Suprapubic skin (tissue), 4 donors: ENCODE results near the gene ABCD3. TPM values are rescaled to one million over a fixed set of nuclear protein-coding genes. Genes with fewer than 3 reads are reported as not detected.
A peak's percentile ranks its signal among the peaks of the same experiment; 100 is the strongest.

Source experiments
- DNase-seq, 2 donors: peaks; one replicate each; pipeline ENCODE4 v3.0.0-alpha.2; 2019; ENCODE audit warnings: low spot score in 2 of 2
- H3K27ac ChIP-seq: fragments of 200-600 bp; sonication (generic); one replicate; pipeline ENCODE4 v1.5.1; 2019
- H3K27me3 ChIP-seq: fragments of 200-600 bp; sonication (generic); one replicate; pipeline ENCODE4 v1.5.1; 2019
- H3K36me3 ChIP-seq: fragments of 200-600 bp; sonication (generic); one replicate; pipeline ENCODE4 v1.5.1; 2019
- H3K4me1 ChIP-seq: fragments of 200-600 bp; sonication (generic); one replicate; pipeline ENCODE4 v1.5.1; 2019
- H3K4me3 ChIP-seq: fragments of 200-600 bp; sonication (generic); one replicate; pipeline ENCODE4 v1.5.1; 2019; ENCODE audit warnings: mild to moderate bottlenecking
- H3K9me3 ChIP-seq: fragments of 200-600 bp; sonication (generic); one replicate; pipeline ENCODE4 v1.5.1; 2019
- CTCF ChIP-seq, 2 donors: fragments of 200-600 bp in 1 of 2; fragments of 450-650 bp in 1 of 2; sonication (generic) in 1 of 2; IDR thresholded peaks; one replicate each; pipeline ENCODE4 v1.5.1; 2016 to 2019; ENCODE audit warnings: antibody characterized with exemption in 2 of 2, mild to moderate bottlenecking in 1 of 2, moderate library complexity in 1 of 2
- EP300 ChIP-seq: sonication (generic); formaldehyde crosslinking; IDR thresholded peaks from one replicate; pipeline ENCODE4 v1.6.1; 2017; ENCODE audit warnings: antibody characterized with exemption
- POLR2A ChIP-seq, 2 donors: fragments of 450-650 bp; IDR thresholded peaks; one replicate each; pipeline ENCODE4 v1.6.1; 2017; ENCODE audit warnings: antibody characterized with exemption in 2 of 2, mild to moderate bottlenecking in 2 of 2, moderate library complexity in 2 of 2
- POLR2AphosphoS5 ChIP-seq, 3 donors: sonication (generic); formaldehyde crosslinking; IDR thresholded peaks; one replicate each; pipeline ENCODE4 v1.6.1; 2017; ENCODE audit warnings: antibody characterized with exemption in 3 of 3
- WGBS: methylation state at CpG from one replicate; pipeline ENCODE4 v1.1.5; 2018; 5-methylcytosine and 5-hydroxymethylcytosine counted together
- total RNA-seq, 4 donors: library from RNA; depleted of rRNA; stranded (reverse); fragments of >200 nt; gene quantifications; one replicate each; pipeline ENCODE4 v1.1.0, GENCODE V29; 2016

Gene ABCD3
- total RNA-seq, 4 donors from 2014 or later = 27.6 to 46.5 (median 39.8) TPM

DNA sequence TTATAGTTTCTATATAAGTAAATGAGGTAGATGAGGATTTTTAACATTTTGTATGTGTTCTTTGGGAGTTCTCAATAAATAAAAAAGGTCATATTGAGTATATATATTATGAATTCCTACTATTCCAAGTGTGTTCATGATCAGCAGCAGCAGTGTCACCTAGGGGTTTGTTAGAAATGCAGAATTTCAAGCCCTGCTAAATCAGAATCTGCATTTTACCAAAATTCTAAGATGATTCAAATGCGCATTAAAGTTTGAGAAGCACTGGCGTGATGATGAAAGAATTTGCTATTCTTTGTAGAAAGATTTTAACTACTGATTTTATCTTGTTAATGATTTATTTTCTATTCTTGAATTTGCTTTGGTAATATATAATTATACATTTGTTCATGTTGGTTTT is 94.6 kb downstream of the ABCD3 start:
- Histone ChIP-seq H3K4me1 (no peaks in the 10 kb centered on the region), H3K36me3 (no peaks in the 10 kb centered on the region), H3K4me3 (no peak overlapping the region), H3K27ac (no peak overlapping the region), H3K27me3 (no peaks in the 10 kb centered on the region), H3K9me3 (no peaks in the 10 kb centered on the region)
- 95% methylated on average over 2 of the region's 2 CpGs for WGBS
- TF ChIP-seq CTCF (IDR thresholded peaks at IDR 0.05) = no peak
- no peak for TF ChIP-seq EP300
- no peak for TF ChIP-seq POLR2A (IDR thresholded peaks at IDR 0.05)
- TF ChIP-seq POLR2AphosphoS5 (IDR thresholded peaks at IDR 0.05) = no peak
- DNase-seq = no peak

- TF ChIP-seq CTCF (IDR thresholded peaks at IDR 0.05) = peak in 1 of 2 donors; percentile 37
- no peak for TF ChIP-seq EP300
- no peak for TF ChIP-seq POLR2AphosphoS5 (IDR thresholded peaks at IDR 0.05)
- no peak for DNase-seq
- H3K4me1 ChIP-seq = no peaks in the 10 kb centered on the region
- no peaks in the 10 kb centered on the region for H3K27me3 ChIP-seq
- no peaks in the 10 kb centered on the region for H3K9me3 ChIP-seq
- no peak overlapping the region for H3K27ac ChIP-seq
- 97% methylated on average over 2 of the region's 2 CpGs for WGBS
- no peak overlapping the region for H3K4me3 ChIP-seq
- no peaks in the 10 kb centered on the region for H3K36me3 ChIP-seq
Observed at GRCh38 chr1:94514095-94514727, 96.0 kb downstream of the ABCD3 start.

GRCh38 chr1:94515296-94515947 is 97.2 kb downstream of the ABCD3 start:
- TF ChIP-seq CTCF (IDR thresholded peaks at IDR 0.05) (no peak), EP300 (no peak), POLR2A (IDR thresholded peaks at IDR 0.05) (no peak), POLR2AphosphoS5 (IDR thresholded peaks at IDR 0.05) (no peak)
- Histone ChIP-seq H3K9me3 (no peaks in the 10 kb centered on the region), H3K4me1 (no peaks in the 10 kb centered on the region), H3K4me3 (no peak overlapping the region), H3K27me3 (no peaks in the 10 kb centered on the region), H3K27ac (no peak overlapping the region), H3K36me3 (peaks cover 3% of the 10 kb centered on the region)
- WGBS = 79% methylated on average over 1 of the region's 1 CpG
- no peak for DNase-seq

DNA sequence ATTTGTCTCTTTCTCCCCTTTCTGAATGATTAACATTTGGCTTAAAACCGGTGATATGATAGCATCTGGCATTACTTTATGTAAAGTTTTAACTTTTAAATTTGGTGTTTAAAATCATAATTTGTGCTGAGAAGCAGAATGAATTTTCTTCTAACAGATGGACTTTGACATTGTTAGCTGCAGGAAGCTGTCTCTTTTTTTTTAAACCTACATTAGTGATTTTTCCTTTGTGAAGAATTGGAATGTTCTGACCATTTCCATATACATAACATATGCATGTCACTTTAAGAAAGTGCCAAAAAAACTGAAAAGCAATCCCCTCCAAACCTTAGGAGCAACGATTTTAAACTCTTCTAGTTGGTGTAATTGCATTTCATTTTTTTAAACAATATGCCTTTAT is 101.2 kb downstream of the ABCD3 start:
- Histone ChIP-seq H3K9me3 (no peaks in the 10 kb centered on the region), H3K27ac (no peak overlapping the region), H3K4me1 (no peaks in the 10 kb centered on the region), H3K36me3 (peaks cover 3% of the 10 kb centered on the region), H3K27me3 (no peaks in the 10 kb centered on the region), H3K4me3 (no peak overlapping the region)
- 66% methylated on average over 2 of the region's 2 CpGs for WGBS
- TF ChIP-seq EP300 (no peak), POLR2A (IDR thresholded peaks at IDR 0.05) (no peak), CTCF (IDR thresholded peaks at IDR 0.05) (no peak), POLR2AphosphoS5 (IDR thresholded peaks at IDR 0.05) (no peak)
- no peak for DNase-seq

DNA sequence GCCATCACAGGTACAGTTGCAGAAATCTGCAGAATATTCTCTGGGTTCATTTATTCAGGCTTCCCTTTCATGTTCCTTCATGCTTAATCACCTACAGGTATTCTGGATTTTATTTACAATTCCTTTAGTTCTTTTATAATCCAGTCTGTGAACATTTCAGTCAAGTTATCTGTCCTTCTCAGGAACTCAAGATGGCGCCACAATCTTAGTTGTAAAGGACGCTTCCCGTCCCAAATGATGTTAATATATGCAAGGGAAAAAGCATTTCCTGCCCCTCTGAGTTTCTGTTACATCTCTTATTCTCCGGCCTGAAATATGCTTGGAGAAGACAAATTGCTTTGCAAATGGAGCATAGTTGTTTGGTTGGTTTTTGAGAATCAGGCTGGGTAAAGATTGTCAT is 104.1 kb downstream of the ABCD3 start:
- H3K4me1 ChIP-seq = peaks cover 1% of the 10 kb centered on the region
- 16% methylated on average over 4 of the region's 4 CpGs for WGBS

More for the DNA sequence above, 104.1 kb downstream of the ABCD3 start:
- H3K36me3 ChIP-seq = peaks cover 3% of the 10 kb centered on the region
- no peak overlapping the region for H3K27ac ChIP-seq
- H3K4me3 ChIP-seq = no peak overlapping the region
- no peak for DNase-seq
- H3K9me3 ChIP-seq = no peaks in the 10 kb centered on the region
- H3K27me3 ChIP-seq = no peaks in the 10 kb centered on the region
- TF ChIP-seq EP300 (no peak), POLR2A (IDR thresholded peaks at IDR 0.05) (no peak), CTCF (IDR thresholded peaks at IDR 0.05) (peak in 1 of 2 donors; percentile 22), POLR2AphosphoS5 (IDR thresholded peaks at IDR 0.05) (no peak)
